ENCODE data around the gene LRGUK.
"Not testable (repeated sequence)": the region's sequence is repeated elsewhere in the genome, so short reads cannot be mapped to it uniquely, and the experiment has no call there.

LRGUK gene

GRCh38 chr7:134189559-134189958, 62.4 kb downstream of the LRGUK start:
- no peak for DNase-seq

DNA sequence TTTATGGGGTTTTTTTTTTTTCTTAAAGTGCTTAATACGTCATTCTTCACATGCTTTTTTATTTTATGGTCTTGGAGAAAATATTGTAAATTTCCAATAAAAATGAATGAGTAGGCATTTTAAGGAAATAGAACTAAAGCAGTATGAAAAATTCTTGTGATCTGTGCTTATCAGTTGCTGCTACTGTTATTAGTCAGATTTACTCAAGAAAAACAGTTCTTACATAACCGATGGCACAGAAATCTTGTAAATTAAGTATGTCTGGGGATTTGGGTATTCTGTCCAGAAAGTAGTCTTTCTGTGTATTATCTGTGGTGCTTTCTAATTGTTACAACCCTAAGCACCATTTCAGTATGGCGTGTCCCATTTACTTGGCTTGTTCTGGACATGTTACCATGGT, 64.7 kb downstream of the LRGUK start:
- DNase-seq: no peak

GRCh38 chr7:134193240-134193639, 66.1 kb downstream of the LRGUK start:
- DNase-seq: no peak

DNA sequence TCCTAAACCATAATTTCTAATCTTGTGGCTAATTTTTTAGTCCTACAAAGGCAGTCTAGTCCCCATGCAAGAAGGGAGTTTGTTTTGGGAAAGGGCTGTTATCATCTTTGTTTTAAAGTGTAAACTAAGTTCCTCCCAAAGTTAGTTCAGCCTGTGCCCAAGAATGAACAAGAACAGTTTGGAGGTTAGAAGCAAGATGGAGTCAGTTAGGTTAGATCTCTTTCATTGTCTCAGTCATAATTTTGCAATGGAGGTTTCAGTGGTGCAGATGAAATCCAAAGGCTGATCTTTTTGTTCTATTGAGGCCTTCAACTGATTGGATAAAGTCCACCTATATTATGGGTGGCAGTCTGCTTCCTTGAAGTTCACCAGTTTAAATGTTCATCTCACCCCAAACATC, 68.1 kb downstream of the LRGUK start:
- DNase-seq: no peak

GRCh38 chr7:134196439-134196838, 69.3 kb downstream of the LRGUK start:
- no peak for DNase-seq

DNA sequence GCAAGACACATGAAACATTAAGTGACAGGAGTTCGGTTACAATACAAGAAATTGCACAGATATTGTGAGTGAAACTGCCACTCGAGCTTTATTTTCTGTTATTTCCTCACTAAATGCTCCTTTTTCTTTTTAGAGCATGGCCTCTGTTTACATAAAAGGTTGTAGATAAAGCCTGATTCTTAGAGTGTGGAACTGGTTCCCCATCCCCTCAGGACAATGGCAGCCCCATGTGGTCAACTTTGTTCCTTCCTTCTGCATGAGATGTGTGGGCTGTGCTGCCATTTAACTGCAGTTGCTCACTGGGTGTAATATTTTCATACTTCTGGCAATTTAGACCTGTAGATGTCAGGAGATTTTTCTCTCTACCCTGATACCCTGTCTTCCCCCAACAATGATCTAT, 70.2 kb downstream of the LRGUK start:
- DNase-seq: no peak

DNA sequence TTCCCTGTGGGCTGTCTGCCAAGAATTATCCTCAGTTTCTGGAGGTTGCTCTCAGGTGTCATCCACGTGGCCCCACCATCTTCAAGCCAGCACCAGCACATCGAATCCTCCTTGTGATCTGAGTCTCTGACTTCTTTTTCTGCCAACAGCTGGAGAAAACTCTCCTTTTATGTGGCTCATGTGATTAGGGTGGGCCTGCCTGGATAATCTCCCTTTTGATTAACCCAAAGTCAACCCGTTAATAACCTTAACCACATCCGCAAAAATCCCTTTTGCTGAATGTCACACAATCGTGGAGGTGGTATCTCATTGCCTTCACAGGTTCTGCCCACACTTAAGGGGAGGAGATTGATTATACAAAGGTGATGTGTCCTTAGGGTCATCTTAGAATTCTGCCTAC, 73.8 kb downstream of the LRGUK start:
- no peak for DNase-seq

DNA sequence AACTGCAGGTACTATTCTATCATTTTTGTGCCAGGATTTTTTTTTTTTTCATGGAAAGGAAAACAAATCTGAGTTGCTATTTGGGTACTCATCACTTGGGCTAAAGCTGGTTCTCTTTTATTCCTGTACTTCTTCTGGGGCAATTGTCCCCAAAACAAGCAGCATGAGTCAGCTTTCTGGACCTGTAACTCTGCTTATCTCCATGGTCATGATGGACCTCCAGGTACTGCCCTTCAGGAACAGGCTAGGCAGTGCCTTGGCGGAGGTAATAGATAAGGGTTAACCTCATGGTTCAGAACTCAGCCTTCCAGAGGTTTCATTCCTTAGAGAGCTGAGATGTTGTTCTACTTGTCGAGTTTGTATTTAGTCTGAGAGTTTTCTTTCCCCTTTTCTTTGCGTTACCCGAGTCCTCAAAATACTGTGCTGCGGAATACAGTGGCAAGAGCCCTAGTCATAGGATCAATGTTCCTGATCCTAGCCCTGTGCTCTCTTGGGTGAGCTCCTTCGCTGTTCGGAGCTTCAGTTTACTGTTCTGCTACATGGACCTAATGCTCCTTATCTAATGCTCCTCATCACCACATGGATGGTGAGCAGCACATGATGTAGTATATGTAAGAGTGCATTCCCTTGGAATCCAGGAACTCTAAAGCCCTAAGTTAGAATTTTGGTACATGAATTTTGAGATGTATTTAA, 74.6 kb downstream of the LRGUK start:
- DNase-seq: no peak

DNA sequence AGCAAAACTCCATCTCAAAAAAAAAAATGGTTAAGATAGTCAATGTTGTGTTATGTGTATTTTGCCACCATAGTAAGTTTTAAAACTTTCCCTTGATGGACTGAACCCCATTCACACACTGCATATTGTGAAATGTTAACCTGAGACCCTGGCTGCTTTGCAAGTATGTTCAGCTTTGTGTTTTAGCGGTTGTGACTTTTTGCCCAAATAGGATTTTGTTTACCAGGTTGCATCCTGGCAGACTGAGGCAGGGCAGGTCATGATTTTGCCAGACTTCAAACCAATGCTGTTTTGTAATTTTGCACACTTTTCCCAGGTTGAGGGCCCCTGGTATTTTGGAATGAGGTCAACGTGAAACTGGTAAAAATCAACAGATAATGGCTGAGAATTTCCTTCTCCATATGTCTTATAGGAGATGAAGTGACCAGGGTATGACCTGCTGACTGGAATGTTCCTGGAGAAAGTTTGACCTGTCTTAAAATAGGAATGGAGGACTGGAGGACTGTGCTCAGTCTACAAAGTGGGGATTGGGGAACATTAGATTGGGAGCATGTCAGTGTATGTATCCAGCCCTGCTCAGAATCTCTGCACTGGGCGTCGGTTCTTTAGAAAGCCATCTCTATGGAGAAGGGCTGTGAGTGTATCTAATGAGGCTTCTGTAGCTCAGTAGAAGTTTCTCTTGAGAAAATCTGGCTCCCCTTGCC, 76.2 kb downstream of the LRGUK start:
- DNase-seq: no peak

- no peak for DNase-seq
Observed at GRCh38 chr7:134209322-134210015, 82.3 kb downstream of the LRGUK start.

DNA sequence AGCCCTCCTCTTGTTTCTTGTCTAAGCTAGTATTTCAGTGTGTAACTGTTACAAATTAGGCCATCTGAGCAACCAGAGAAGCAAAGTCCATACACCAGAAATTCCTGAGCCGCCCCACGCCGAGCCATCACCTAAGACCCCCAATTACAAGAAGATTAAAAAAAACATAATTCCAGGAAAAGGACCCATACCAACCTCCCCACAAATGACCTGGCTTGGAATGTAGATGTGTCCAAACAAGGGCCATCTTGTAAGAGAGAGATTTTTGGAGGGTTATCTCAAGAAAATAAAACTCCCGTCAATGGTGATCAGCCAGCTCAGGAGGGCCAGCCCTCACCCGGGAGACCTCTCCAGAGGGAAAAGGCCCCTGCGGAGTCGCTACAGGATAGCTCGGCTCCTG, 83.1 kb downstream of the LRGUK start:
- no peak for DNase-seq

GRCh38 chr7:134210976-134211663, 84.0 kb downstream of the LRGUK start:
- DNase-seq: no peak

DNA sequence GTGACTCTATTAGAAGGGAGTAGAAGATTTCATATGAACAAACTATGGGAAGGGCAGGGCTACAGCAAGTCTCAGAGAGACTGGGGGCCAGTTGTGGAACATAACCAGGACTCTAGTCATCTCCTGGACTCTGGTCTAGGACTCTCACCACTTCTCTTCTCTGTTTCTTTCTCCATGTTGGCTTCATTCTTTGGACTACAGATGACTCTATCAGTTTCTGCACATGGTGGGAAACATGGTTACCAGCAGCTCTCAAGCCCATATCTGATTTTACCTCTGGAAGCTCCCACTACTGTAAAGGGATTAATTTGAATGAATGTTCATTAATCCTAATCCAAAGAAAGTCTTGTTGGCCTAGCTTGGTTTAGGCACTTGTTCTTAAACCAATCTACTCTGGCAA, 84.7 kb downstream of the LRGUK start:
- no peak for DNase-seq

GRCh38 chr7:134212576-134213546, 85.7 kb downstream of the LRGUK start:
- peak; percentile 24 for DNase-seq

GRCh38 chr7:134220236-134220635, 93.1 kb downstream of the LRGUK start:
- no peak for DNase-seq

- not testable (repeated sequence) for DNase-seq
Observed at GRCh38 chr7:134231296-134231695, 104.2 kb downstream of the LRGUK start.

DNA sequence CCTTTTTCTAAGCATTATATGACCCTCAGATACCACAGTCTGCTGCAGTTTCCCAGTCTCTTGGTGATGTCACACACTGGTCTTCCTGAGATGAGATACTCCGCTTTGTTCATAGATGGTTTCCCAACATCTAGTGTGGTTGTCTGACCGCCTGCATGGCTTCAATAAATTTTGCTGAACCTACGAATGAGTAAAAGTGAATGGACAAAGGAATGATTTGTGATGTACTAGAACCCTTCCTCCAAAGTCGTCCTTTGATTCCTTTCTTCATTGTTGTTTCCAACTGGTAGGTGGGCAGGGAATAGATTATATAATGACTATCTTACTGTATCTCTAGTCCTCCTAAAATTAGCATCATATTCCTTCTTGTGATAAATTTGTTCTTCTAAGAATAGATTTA, 107.1 kb downstream of the LRGUK start:
- no peak for DNase-seq

DNA sequence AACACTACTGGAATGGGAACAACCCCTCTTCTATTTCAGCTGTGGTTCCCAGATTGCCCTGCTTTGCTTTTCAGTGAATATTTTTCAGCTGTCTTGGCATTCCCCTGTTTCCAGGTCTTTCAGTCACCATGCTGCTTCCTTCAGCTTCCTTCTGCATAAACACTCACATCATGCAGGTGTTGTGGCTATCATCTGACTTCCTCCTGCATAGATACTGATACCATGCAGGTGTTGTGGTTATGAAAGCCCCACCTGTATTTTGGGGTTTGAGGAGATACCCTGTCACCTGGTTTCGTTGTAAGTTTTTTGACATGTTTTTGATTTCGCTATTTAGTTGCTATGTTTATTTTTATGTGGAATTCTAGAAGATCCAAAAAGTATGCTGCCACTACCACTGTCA, 118.1 kb downstream of the LRGUK start:
- DNase-seq: no peak

- DNase-seq: no peak
Observed at GRCh38 chr7:134246347-134246746, 119.2 kb downstream of the LRGUK start.

- DNase-seq: no peak
Observed at GRCh38 chr7:134246761-134247160, 119.6 kb downstream of the LRGUK start.

DNA sequence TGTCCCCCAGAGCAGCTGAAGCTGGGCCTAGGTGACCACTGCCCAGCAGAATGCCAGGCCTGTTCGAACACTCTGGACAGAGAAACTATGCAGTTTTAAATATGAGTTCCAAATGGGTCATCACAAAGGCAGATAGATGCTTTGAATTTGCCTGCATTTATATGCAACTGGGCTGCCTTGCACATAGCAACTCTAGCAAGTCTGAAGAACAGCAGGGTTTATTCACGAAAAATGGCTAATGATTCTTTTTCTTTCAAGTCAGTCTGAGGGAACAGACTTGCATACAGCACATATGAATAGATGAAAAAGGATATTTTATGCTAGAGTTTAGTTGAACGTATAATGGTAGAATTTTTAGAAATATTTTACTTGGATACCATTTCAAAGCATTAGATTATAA, 121.1 kb downstream of the LRGUK start:
- DNase-seq: no peak

DNA sequence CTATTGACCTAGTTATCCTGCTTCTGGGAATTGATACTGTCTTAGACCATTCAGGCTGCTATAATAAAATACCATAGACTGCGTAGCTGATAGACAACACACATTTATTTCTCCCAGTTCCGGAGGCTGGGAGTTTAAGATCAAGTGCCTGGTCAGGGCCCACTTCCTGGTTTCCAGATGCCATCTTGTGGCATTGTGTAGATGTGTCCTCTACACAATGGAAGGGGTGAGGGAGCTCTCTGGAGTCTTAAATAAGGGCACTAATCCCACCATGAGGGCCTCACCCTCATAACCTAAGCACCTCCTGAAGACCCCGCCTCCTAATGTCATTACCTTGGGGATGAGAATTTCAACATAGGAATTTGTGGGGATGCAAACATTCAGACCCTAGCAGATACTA, 127.2 kb downstream of the LRGUK start:
- DNase-seq: peak; percentile 8
